ENCODE results near the gene ZNF777. TPM values are rescaled to one million over a fixed set of nuclear protein-coding genes. Genes with fewer than 3 reads are reported as not detected.

Gene ZNF777
- total and polyA plus RNA-seq, 12 donors: 6.1 to 9.1 (median 7.7) TPM

DNA sequence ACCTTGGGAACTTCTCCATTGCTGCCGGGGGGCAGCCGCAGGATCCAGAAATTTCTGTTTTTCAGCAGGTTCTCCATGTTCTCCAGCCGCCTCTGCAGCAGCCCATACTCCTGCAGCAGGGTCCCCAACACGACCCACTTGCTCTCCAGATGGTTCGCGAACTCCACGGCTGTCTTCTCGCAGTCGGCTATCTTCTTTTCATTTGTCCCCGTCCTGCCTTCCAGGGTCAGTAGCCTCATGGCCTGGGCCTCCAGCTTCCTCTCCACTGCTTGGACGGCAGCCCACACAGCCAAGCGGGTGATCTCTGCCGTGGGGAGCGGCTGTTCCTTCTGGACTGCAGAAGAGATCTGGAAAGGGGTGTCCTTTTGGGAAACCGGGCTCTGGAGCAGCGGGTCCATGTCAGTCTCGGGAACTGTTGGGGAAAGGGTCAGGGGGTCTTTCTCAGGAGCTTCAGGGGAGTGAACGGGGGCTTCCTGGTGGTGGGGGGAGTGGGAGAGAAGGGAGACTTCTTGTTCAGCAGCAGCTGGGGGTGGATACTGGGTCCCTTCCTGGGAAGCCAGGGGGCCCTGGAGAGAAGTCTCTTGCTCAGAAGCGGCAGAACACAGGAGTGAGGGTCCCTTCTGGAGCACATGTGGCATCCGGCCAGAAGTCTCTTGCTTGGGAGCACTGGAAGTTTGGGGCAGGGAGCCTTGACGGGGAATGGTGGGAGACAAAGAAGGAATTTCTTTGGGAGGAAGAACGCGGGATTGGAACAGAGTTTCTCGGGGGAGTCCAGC, 5.5 kb downstream of the ZNF777 start:
- DNase-seq (no peak), ATAC-seq (no peak)
- H3K36me3 ChIP-seq: peaks cover 0 to 67% (median 36%) of the 10 kb centered on the region in 9 donors
- 87 to 89% methylated on average over 24 of the region's 24 CpGs for WGBS, 2 donors
- intact Hi-C loops (cut with DNase I): no loop called here
- H3K4me1 ChIP-seq: peaks cover 3 to 29% (median 12%) of the 10 kb centered on the region in 9 donors
- H3K27ac ChIP-seq: no peak overlapping the region
- H3K27me3 ChIP-seq: no peaks in the 10 kb centered on the region
- H3K9me3 ChIP-seq: no peaks in the 10 kb centered on the region
- no peak for TF ChIP-seq CTCF (IDR thresholded peaks at IDR 0.05)
- H3K4me3 ChIP-seq: no peak overlapping the region

DNA sequence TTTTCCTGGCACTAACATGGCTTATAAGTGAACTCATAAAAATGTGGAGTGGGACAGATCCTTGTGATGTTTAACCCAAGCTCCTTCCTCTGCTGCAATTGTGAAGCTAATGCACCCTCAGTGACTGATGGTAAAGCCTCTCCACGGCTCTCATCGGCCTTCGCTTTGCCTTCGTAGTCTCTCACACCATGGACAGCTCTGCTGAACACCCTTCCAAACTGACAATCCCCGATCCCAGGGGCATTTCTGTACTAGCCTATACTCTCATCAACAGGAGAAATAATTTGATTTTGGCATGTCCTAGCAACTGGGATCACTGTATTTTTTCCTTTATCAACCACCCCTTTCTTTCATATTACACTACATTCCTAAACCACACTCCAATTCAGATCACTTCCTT, 6.1 kb downstream of the ZNF777 start:
- no peaks in the 10 kb centered on the region for H3K9me3 ChIP-seq
- DNase-seq: no peak
- ATAC-seq: no peak
- H3K27ac ChIP-seq: no peak overlapping the region
- intact Hi-C loops (cut with DNase I): no loop called here
- H3K27me3 ChIP-seq: no peaks in the 10 kb centered on the region
- no peak for TF ChIP-seq CTCF (IDR thresholded peaks at IDR 0.05)
- H3K4me3 ChIP-seq: no peak overlapping the region
- peaks cover 0 to 73% (median 42%) of the 10 kb centered on the region in 9 donors for H3K36me3 ChIP-seq
- H3K4me1 ChIP-seq: peaks cover 3 to 29% (median 12%) of the 10 kb centered on the region in 9 donors
- 92 to 93% methylated on average over 5 of the region's 5 CpGs for WGBS, 2 donors

DNA sequence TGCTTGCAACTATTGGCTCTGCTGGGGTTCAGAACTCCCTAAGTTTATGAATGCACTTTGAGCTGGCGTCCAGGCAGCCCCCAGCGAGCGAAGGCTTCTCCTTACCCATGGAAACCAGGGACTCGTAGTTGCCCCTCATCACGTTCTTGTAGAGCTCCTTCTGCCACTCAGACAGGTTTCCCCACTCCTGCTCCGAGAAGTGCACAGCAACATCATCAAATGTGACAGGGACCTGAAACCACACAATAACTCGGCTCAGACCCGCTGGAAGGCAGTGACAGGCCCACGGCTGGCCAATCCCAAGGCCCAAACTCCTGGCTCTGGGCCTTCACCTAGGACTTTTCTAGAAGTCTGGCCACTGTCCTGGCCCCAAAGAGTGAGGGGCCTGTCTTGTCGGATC, 6.9 kb downstream of the ZNF777 start:
- WGBS, 2 donors: 93 to 94% methylated on average over 10 of the region's 10 CpGs
- TF ChIP-seq CTCF (IDR thresholded peaks at IDR 0.05): no peak
- DNase-seq: no peak
- H3K4me3 ChIP-seq: no peak overlapping the region
- H3K27me3 ChIP-seq: no peaks in the 10 kb centered on the region
- peaks cover 0 to 81% (median 49%) of the 10 kb centered on the region in 9 donors for H3K36me3 ChIP-seq
- H3K9me3 ChIP-seq: no peaks in the 10 kb centered on the region
- no peak for ATAC-seq
- peaks cover 0 to 23% (median 8%) of the 10 kb centered on the region in 9 donors for H3K4me1 ChIP-seq
- intact Hi-C loops (cut with DNase I): no loop called here
- no peak overlapping the region for H3K27ac ChIP-seq

- intact Hi-C loops (cut with DNase I): no loop called here
- H3K9me3 ChIP-seq: no peaks in the 10 kb centered on the region
- no peak for TF ChIP-seq CTCF (IDR thresholded peaks at IDR 0.05)
- H3K27ac ChIP-seq: no peak overlapping the region
- H3K36me3 ChIP-seq: peaks cover 0 to 100% (median 53%) of the 10 kb centered on the region in 9 donors
- 96 to 97% methylated on average over 10 of the region's 10 CpGs for WGBS, 2 donors
- no peaks in the 10 kb centered on the region for H3K4me1 ChIP-seq
- no peak for DNase-seq
- no peak overlapping the region for H3K4me3 ChIP-seq
- H3K27me3 ChIP-seq: no peaks in the 10 kb centered on the region
- ATAC-seq: no peak
These were observed 10.0 kb downstream of the ZNF777 start for GRCh38 chr7:149450821-149451220.
